ENCODE measurements around the gene FHL3. TPM values are rescaled to one million over a fixed set of nuclear protein-coding genes. Genes with fewer than 3 reads are reported as not detected.
A peak's percentile ranks its signal among the peaks of the same experiment; 100 is the strongest.

Gene FHL3
- total and polyA plus RNA-seq, 2 donors (not counting 3 experiments of a cell fraction or from before 2014, with no cell fraction given): 26.1 to 58.7 TPM

DNA sequence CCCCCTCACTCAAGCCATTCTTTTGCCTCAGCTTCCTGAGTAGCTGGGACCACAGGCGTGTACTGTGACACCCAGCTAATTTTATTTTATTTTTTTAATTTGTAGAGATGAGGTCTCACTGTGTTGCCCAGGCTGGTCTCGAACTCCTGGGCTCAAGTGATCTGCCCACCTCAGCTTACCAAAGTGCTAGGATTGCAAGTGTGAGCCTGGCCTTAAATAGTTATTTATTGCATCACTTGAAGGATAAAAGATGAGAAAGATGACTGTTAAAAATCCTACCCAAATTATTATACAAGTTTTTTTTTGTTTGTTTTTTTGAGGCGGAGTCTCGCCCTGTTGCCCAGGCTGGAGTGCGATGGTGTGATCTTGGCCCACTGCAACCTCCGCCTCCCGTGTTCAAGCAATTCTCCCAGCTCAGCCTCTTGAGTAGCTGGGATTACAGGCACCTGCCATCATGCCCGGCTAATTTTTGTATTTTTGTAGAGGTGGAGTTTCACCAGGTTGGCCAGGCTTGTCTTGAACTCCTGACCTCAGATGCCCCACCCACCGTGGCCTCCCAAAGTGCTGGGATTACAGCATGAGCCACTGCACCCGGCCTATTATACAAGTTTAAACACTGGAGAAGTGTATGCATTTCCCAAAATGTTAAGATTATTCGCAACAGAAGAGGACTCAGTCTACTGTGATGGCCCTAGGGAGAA lies 9.6 kb upstream of the FHL3 start:
- ChIA-PET CTCF (interaction anchor here (0.7 to 1.8 kb wide), 6 partner anchors 11 to 25 kb away, joined by 3 to 10 read pairs (median 4); partner anchors contain the start of gene SF3A3), POLR2A (interaction anchor here (1.1 kb wide), 1 partner anchor 15 kb away, joined by 3 read pairs; no protein-coding TSS in a partner anchor)
- Histone ChIP-seq H3K79me2 (ENCODE audit: control insufficient read depth, insufficient read depth, low read length) (peaks cover 47% of the 10 kb centered on the region), H3K9me1 (replicated peaks; ENCODE audit: control insufficient read depth, extremely low read depth, insufficient read depth, low read length) (no peaks in the 10 kb centered on the region), H4K20me1 (replicated peaks; ENCODE audit: control insufficient read depth, extremely low read depth, insufficient read depth, low read length) (peaks cover 2% of the 10 kb centered on the region), H3K27ac (ENCODE audit: insufficient read depth, low read depth, low read length) (peak overlapping the region; percentile 81), H3K9ac (replicated peaks; ENCODE audit: extremely low read depth, insufficient read depth, low read length) (no peak overlapping the region), H3K27me3 (ENCODE audit: control insufficient read depth in 2 of 2, insufficient read depth in 2 of 2, low read length in 2 of 2) (no peaks in the 10 kb centered on the region), H3K9me3 (replicated peaks; ENCODE audit: control insufficient read depth, insufficient read depth, low read length) (no peaks in the 10 kb centered on the region), H3K36me3 (ENCODE audit: control insufficient read depth in 2 of 2, extremely low read depth in 1 of 2, insufficient read depth in 2 of 2, low read length in 2 of 2) (peaks cover 10 to 14% of the 10 kb centered on the region in 2 experiments), H3K4me2 (ENCODE audit: insufficient read depth, low read length) (no peak overlapping the region), H2AFZ (ENCODE audit: low read depth, low read length) (no peak overlapping the region), H3K4me1 (ENCODE audit: control insufficient read depth, extremely low read depth, insufficient read depth, low read length) (peaks cover 39% of the 10 kb centered on the region), H3K4me3 (replicated peaks in 1 of 3; ENCODE audit: insufficient read depth in 1 of 3, low read depth in 1 of 3, low read length in 3 of 3) (no peak overlapping the region)
- DNase-seq (ENCODE audit: low read depth, low spot score): no peak
- no TSS peak for BruUV-seq (replicated peaks)
- dilution Hi-C loops (cut with MboI; ENCODE audit: extremely low pct_ligation_motif_present, low sequenced_read_pairs): no loop called here
- intact Hi-C loops (cut with micrococcal nuclease): loop anchor here (10.0 kb wide), 1 partner anchor 440 kb away; no protein-coding TSS in a partner anchor
- FAIRE-seq: no peak
- no peak for TF ChIP-seq FOS (IDR thresholded peaks at IDR 0.05; ENCODE audit: borderline replicate concordance, insufficient read depth, low read length)
- no peak for TF ChIP-seq POLR2AphosphoS5 (IDR thresholded peaks at IDR 0.05; ENCODE audit: insufficient read depth, low read depth, low read length)
- TF ChIP-seq EZH2 (IDR thresholded peaks at IDR 0.05; ENCODE audit: borderline replicate concordance, low read depth, low read length, severe bottlenecking): no peak
- TF ChIP-seq POLR2A (IDR thresholded peaks at IDR 0.05; ENCODE audit: low read depth, low read length): no peak
- no peak for TF ChIP-seq GATA2 (IDR thresholded peaks at IDR 0.05; ENCODE audit: insufficient read depth, insufficient read length, low read depth, low read length)
- TF ChIP-seq JUN (IDR thresholded peaks at IDR 0.05; ENCODE audit: borderline replicate concordance, insufficient read depth, insufficient read length, low read depth): no peak
- TF ChIP-seq MYC (IDR thresholded peaks at IDR 0.05; ENCODE audit: low read depth, low read length): no peak
- TF ChIP-seq, protein P1, sequence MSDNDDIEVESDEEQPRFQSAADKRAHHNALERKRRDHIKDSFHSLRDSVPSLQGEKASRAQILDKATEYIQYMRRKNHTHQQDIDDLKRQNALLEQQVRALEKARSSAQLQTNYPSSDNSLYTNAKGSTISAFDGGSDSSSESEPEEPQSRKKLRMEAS (IDR thresholded peaks at IDR 0.05; ENCODE audit: insufficient read depth, insufficient read length): no peak
- no peak for TF ChIP-seq CTCF (IDR thresholded peaks at IDR 0.05; ENCODE audit: extremely low read depth in 1 of 2, insufficient read depth in 1 of 2, low read depth in 1 of 2, low read length in 2 of 2)
